ENCODE results near the gene DNASE1L3.

The DNASE1L3 gene

DNA sequence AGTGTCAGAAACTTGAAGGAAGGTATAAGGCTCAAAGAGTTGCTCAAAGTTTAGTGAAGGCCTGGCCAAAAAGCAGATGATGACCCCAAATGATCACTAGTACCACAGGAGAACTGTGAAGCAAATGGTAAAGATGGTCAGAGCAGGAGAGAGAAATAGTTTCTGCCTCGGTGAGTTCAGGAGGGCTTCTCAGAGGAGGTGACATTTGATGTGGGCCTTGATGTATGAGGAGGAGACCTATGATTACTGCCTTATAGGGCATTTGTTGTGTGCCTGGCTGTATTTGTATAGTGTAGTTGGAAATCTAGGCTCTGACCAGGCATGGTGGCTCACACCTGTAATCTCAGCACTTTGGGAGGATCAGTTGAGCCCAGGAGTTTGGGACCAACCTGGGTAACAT, 50.4 kb downstream of the DNASE1L3 start:
- CTCF ChIA-PET = no interaction called here
- no peak overlapping the region for H3K27ac Mint-ChIP-seq

DNA sequence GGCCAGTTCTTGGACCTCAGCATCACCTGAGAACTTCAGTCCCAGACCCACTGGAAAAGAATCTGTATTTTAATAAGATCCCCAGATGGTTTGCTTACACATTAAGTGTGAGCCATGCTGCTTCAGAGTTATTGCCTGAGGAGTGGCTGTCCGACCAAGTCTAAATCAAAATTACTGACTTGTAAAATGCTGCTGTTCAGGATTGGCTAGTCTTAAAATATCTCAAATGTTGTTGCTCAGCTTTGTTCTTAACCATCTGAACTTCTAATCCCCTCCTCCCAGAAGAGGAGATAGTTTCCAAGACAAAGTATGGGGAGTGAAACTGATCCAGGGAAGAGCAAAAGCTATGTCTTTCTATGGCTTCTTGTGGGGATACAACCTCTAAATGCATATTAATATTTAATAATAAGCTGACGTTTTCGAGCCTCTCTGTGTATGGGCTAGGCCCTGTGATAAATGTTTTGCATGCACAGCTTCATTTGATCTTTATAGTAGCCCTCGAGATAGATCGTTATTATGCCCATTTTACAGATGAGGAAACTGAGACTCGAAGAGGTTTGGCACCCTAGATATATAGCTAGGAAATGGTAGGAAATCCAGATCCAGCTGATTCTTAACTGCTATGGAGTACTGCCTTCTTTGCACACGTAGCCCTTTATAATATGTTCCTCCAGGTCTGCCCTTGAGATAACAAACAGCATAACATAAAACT, 52.2 kb downstream of the DNASE1L3 start:
- Mint-ChIP-seq H3K27me3 (no peaks in the 10 kb centered on the region), H3K27ac (no peak overlapping the region), H3K4me3 (no peak overlapping the region), H3K4me1 (peaks cover 9% of the 10 kb centered on the region), H3K36me3 (peaks cover 5% of the 10 kb centered on the region), H3K9me3 (no peaks in the 10 kb centered on the region)
- no peak for DNase-seq
- CTCF ChIA-PET = interaction anchor here (2.2 kb wide), 1 partner anchor 9 kb away, joined by 13 read pairs; no protein-coding TSS in a partner anchor

More for the DNA sequence above, 50.4 kb downstream of the DNASE1L3 start:
- H3K4me1 Mint-ChIP-seq = peaks cover 9% of the 10 kb centered on the region
- no peaks in the 10 kb centered on the region for H3K27me3 Mint-ChIP-seq
- no peak for DNase-seq
- peaks cover 5% of the 10 kb centered on the region for H3K36me3 Mint-ChIP-seq
- no peaks in the 10 kb centered on the region for H3K9me3 Mint-ChIP-seq
- no peak overlapping the region for H3K4me3 Mint-ChIP-seq

DNA sequence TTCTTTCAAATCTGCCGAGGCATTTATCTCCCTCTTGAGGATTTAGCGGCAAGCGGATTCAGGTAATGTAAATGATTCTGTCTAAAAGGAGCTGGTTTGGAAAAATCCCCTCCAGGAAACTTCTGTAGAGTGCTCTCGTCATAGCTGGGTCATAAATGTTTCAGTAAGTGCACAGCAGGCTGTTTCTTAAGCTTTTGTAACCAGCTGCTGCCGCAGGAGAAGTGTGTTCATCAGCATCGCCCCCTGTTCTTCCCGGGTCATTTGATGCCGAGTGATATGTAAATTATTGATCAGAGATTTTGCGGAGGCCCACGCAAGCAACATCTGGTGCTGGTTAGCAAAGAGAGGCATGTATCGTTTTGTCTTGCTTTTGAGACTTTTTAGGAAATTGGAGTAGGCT, 53.1 kb downstream of the DNASE1L3 start:
- H3K36me3 Mint-ChIP-seq = peaks cover 5% of the 10 kb centered on the region
- H3K4me3 Mint-ChIP-seq = no peak overlapping the region
- H3K27ac Mint-ChIP-seq = no peak overlapping the region
- DNase-seq = no peak
- peaks cover 9% of the 10 kb centered on the region for H3K4me1 Mint-ChIP-seq
- CTCF ChIA-PET = interaction anchor here (0.8 to 2.2 kb wide), 2 partner anchors 10 to 21 kb away, joined by 3 to 13 read pairs; no protein-coding TSS in a partner anchor
- H3K27me3 Mint-ChIP-seq = no peaks in the 10 kb centered on the region
- no peaks in the 10 kb centered on the region for H3K9me3 Mint-ChIP-seq

DNA sequence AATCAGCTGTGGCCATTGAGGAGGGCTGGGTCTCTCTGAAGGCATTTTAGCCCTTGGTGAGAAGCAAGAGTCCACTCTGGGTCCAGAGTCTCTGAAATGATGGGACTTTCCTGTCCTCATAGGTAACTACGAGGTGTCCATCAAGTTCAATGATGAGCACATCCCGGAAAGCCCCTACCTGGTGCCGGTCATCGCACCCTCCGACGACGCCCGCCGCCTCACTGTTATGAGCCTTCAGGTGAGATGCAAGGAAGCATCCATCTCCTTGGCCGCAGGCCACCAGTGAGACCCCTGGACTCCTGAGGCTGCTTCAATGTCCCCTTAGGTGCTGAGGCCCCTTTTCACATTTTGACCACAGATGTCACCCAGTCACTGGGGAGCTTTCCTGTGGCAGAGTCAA, 54.9 kb downstream of the DNASE1L3 start:
- H3K27me3 Mint-ChIP-seq = no peaks in the 10 kb centered on the region
- H3K9me3 Mint-ChIP-seq = no peaks in the 10 kb centered on the region
- CTCF ChIA-PET = no interaction called here
- H3K36me3 Mint-ChIP-seq = peaks cover 3% of the 10 kb centered on the region
- no peak overlapping the region for H3K4me3 Mint-ChIP-seq
- no peaks in the 10 kb centered on the region for H3K4me1 Mint-ChIP-seq
- no peak overlapping the region for H3K27ac Mint-ChIP-seq
- DNase-seq = no peak

DNA sequence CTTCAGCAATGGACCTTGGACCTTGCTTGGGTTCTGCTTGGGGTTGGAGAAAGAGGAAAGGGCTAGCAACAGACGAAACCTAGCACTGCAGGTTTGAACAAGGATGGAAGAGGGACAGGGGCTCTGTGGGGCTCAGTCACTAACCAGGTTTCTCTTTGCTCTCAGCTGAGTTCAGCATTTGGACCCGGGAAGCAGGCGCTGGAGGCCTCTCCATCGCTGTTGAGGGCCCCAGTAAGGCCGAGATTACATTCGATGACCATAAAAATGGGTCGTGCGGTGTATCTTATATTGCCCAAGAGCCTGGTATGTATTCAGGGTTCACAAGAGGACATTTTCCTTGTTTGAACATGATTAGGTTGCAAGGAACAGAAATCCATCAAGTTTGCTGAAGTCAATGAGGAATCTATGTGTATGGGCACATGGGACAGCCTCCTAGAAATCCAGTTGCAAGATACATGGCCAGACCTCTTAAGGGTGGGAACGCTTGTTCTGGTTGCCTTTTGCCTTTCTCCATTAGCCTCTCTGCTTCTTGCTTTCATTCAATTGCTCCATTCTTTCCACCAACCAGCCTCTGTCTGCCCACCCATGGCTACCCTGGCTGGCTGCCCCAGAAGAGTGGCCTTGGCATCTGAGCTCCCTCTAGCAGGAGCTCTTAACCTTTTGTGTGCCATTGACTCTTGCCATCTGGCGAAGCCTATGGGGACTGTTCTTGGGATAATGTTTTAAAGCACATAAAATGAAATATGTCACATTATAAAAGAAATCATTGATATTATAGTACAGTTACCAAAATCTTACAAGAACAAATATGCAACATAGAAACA, 55.9 kb downstream of the DNASE1L3 start:
- CTCF ChIA-PET = interaction anchor here (0.7 kb wide), 1 partner anchor 23 kb away, joined by 3 read pairs; no protein-coding TSS in a partner anchor
- no peak for DNase-seq
- Mint-ChIP-seq H3K27me3 (no peaks in the 10 kb centered on the region), H3K36me3 (peaks cover 2% of the 10 kb centered on the region), H3K4me1 (no peaks in the 10 kb centered on the region), H3K27ac (no peak overlapping the region), H3K4me3 (no peak overlapping the region), H3K9me3 (no peaks in the 10 kb centered on the region)

DNA sequence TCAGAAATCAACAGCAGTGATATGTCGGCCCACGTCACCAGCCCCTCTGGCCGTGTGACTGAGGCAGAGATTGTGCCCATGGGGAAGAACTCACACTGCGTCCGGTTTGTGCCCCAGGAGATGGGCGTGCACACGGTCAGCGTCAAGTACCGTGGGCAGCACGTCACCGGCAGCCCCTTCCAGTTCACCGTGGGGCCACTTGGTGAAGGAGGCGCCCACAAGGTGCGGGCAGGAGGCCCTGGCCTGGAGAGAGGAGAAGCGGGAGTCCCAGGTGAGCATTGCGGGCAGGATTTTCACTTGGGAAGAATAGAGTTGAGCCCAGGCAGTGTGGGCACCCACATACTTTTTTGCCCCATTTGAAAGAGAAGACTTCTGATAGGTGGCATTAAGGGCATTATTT, 57.4 kb downstream of the DNASE1L3 start:
- Mint-ChIP-seq H3K27me3 (no peaks in the 10 kb centered on the region), H3K4me3 (no peak overlapping the region), H3K36me3 (peaks cover 2% of the 10 kb centered on the region), H3K27ac (no peak overlapping the region), H3K4me1 (no peaks in the 10 kb centered on the region), H3K9me3 (no peaks in the 10 kb centered on the region)
- CTCF ChIA-PET = interaction anchor here (0.7 kb wide), 1 partner anchor 94 kb away, joined by 3 read pairs; no protein-coding TSS in a partner anchor
- no peak for DNase-seq

DNA sequence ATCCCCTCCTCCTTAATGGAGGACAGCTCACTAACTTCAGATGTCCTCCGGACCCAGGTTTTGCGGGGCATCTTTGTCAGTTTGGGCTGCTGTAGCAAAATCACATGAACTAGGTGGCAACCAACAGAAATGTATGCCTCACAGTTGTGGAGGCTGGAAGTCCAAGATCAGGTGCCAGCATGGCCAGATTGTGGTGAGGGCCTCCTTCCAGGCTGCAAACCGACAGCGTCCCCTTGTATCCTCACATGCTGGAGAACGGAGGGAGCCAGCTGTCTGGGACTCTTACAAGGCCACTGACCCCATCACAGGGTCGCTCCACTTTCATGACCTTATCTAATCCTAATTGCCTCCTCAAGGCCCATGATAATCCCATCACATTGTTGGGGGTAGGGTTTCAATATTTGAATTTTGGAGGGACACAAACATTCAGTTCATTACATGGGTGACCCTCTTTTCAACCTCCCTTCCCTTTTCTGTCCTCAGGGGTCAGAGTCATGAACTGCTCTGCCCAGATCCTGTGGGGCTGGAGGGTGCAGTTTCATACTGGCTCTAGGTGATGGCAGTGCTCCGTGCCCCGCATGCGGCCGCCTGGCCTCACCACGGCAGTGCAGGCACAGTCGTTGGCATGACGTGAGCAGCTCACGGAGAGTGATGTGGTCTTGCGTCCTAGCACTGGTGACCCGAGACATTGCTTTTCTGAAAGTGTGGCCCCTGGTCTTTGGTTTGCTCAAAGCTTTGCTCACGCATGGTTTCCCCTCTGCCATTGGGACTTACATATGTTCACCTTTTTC, 58.4 kb downstream of the DNASE1L3 start:
- Mint-ChIP-seq H3K36me3 (peaks cover 2% of the 10 kb centered on the region), H3K4me1 (no peaks in the 10 kb centered on the region), H3K4me3 (no peak overlapping the region), H3K9me3 (no peaks in the 10 kb centered on the region), H3K27me3 (no peaks in the 10 kb centered on the region), H3K27ac (no peak overlapping the region)
- no peak for DNase-seq
- CTCF ChIA-PET = interaction anchor here (0.7 kb wide), 1 partner anchor 93 kb away, joined by 3 read pairs; no protein-coding TSS in a partner anchor

DNA sequence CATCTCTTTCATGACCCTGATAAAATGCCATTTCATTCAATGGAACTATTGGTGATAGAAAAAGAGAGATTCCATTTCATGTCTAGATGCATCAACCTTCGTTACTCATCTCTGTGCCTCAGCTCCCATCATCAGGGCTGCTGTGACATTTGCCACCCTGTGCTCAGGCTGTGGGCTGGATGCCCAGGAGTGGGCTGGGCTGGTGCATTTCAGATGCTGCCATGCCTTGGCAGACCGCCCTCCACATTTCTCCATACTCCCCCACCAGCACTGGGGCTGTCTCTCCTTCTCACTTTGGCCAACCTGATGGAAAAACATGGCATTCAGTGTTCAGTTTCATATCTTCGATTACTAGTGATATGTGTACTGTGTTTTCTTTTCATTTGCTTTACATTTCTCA, 59.1 kb downstream of the DNASE1L3 start:
- no peak overlapping the region for H3K27ac Mint-ChIP-seq
- H3K36me3 Mint-ChIP-seq = peaks cover 2% of the 10 kb centered on the region
- no peaks in the 10 kb centered on the region for H3K4me1 Mint-ChIP-seq
- no peaks in the 10 kb centered on the region for H3K27me3 Mint-ChIP-seq
- DNase-seq = no peak
- no peaks in the 10 kb centered on the region for H3K9me3 Mint-ChIP-seq
- CTCF ChIA-PET = interaction anchor here (1.4 kb wide), 1 partner anchor 15 kb away, joined by 3 read pairs; no protein-coding TSS in a partner anchor
- no peak overlapping the region for H3K4me3 Mint-ChIP-seq

DNA sequence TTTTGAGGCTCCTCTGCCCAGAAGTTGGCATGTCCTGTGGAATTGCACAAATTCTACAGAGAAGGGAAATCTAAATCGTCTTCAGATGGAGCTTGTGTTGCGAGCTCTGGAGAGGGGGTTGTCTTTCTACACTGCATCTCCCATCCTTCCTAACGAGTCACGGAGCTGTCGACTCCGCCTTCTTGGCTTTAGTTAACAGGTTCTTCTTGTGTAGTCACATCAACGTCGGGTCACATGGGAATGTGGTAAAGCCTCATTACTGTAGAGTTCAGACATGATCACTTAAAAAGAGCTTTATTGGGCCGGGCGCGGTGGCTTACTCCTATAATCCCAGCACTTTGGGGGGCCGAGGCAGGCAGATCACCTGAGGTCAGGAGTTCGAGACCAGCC, 60.0 kb downstream of the DNASE1L3 start:
- no peak overlapping the region for H3K27ac Mint-ChIP-seq

DNA sequence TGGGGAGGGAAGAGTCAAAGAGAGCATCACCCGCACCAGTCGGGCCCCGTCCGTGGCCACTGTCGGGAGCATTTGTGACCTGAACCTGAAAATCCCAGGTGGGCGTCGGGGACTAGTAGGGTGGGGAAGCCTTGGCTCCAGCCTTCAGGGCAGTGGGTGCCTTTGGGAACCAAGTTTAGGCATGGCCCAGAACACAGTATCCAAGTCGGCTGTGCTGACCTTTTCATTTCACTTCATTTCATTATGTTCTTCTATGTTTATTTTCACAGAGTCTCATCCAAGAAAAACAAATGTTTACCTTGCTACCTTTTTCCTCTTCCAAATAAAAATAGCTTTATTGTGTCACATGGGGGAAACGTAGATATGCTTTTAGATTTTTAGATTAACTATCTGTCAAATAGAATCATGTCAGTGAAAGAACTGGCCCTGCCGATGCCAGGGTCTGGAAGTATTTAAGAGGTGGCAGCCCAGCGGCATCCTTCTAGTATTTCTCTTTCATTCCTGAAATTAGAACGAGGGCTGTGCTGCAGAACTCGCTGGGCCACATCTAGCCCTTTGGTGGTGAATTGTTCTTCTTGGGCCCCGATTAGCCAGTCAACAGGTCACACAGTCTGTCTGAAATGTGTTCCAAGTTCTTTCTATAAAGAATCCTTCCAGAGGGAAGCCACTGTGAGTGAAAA, 60.5 kb downstream of the DNASE1L3 start:
- peaks cover 2% of the 10 kb centered on the region for H3K36me3 Mint-ChIP-seq
- CTCF ChIA-PET = interaction anchor here (1.4 kb wide), 1 partner anchor 17 kb away, joined by 3 read pairs; no protein-coding TSS in a partner anchor
- no peak for DNase-seq
- no peaks in the 10 kb centered on the region for H3K4me1 Mint-ChIP-seq
- H3K27ac Mint-ChIP-seq = no peak overlapping the region
- no peaks in the 10 kb centered on the region for H3K27me3 Mint-ChIP-seq
- no peaks in the 10 kb centered on the region for H3K9me3 Mint-ChIP-seq
- no peak overlapping the region for H3K4me3 Mint-ChIP-seq

More for the DNA sequence above, 60.0 kb downstream of the DNASE1L3 start:
- no peak overlapping the region for H3K4me3 Mint-ChIP-seq
- CTCF ChIA-PET = interaction anchor here (1.4 kb wide), 1 partner anchor 16 kb away, joined by 3 read pairs; no protein-coding TSS in a partner anchor
- no peaks in the 10 kb centered on the region for H3K27me3 Mint-ChIP-seq
- DNase-seq = no peak
- no peaks in the 10 kb centered on the region for H3K9me3 Mint-ChIP-seq
- H3K4me1 Mint-ChIP-seq = no peaks in the 10 kb centered on the region
- H3K36me3 Mint-ChIP-seq = peaks cover 2% of the 10 kb centered on the region

DNA sequence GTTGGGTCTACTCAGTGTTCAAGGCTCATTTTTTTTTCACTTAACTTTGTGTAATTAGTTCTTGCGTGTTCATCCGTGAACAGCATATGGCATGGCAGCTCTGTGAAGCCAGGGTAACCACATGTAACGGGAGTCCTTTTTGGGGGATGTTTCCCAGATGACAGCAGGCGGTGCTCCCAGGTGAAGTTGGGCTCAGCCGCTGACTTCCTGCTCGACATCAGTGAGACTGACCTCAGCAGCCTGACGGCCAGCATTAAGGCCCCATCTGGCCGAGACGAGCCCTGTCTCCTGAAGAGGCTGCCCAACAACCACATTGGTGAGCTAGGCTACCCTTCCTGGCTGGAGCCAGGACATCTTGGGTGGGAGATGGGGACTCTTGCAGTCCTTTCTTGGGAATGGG, 62.7 kb downstream of the DNASE1L3 start:
- CTCF ChIA-PET = no interaction called here
- no peak overlapping the region for H3K27ac Mint-ChIP-seq

DNA sequence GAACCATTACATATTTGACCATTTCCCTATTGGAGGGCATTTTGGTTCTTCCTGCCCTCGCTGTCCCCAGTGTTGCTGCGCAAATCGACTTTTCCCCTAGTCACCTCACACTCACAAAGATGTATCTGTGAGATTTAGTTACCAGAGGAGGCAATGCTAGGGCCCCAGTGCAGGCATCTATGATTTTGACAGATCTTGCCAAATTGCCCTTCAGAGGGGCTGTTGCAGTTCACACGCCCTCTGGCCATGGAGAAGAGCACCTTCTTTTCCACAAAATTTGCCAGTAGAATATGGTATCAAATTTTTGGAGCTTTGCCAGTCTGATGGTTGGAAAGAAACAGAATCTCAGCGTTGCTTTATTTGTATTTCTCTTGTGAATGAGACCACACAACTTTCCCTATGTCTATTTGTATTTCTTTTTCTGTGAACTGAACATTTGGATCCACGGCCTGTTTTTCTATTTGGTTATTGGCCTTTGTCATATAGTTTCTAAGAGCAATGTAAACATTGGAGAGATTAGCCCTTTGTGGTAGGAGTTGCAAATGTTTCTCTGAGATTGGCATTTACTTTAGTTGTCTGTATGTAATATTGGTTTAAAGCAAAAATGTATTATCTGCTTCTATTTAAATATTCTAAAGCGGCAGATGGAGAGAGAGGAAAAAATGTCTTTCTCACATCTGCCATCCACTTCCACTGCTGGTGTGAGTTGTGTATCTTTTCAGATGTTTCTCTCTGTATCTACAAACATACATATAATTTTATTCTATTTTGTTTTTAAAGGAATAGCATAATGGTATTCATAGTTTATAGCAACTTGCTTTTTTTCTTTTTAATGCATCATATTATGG, 66.1 kb downstream of the DNASE1L3 start:
- DNase-seq = no peak
- Mint-ChIP-seq H3K9me3 (no peaks in the 10 kb centered on the region), H3K4me1 (no peaks in the 10 kb centered on the region), H3K27ac (no peak overlapping the region), H3K36me3 (peaks cover 4% of the 10 kb centered on the region), H3K27me3 (no peaks in the 10 kb centered on the region), H3K4me3 (no peak overlapping the region)
- CTCF ChIA-PET = no interaction called here

More for the DNA sequence above, 62.7 kb downstream of the DNASE1L3 start:
- peaks cover 4% of the 10 kb centered on the region for H3K36me3 Mint-ChIP-seq
- no peaks in the 10 kb centered on the region for H3K9me3 Mint-ChIP-seq
- no peaks in the 10 kb centered on the region for H3K4me1 Mint-ChIP-seq
- H3K4me3 Mint-ChIP-seq = no peak overlapping the region
- no peaks in the 10 kb centered on the region for H3K27me3 Mint-ChIP-seq
- DNase-seq = no peak

All from activated naive CD4-positive, alpha-beta T cell treated with anti-CD3 and anti-CD28 coated beads, Interleukin-2, amount 10 ng/mL, durations not matched to agents 7 days and 5 days (primary cell).